ENCODE measurements around the gene IGBP1.

DNA sequence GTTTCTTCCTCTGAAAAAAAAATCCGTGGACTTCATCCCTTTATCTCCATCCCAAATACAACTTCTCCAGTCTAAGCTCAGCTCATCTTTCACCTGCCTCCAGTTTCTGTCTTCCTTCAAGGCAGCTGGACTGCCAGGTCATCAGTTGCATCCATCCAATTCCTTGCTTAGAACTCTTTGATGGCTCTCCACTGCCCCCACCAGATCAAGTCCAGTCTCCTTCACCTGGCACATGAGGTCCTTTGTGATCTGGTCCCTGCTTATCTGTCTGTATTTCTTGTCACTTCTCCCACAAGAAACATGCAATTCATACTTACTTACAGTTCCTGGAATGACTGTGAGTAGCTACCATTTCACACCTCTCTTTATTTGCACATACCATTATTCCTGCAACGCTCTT, 37.2 kb upstream of the IGBP1 start:
- no peak for TF ChIP-seq EZH2 (IDR thresholded peaks at IDR 0.05; ENCODE audit: insufficient read depth, poor library complexity, severe bottlenecking)
- TF ChIP-seq EZH2phosphoT487 (IDR thresholded peaks at IDR 0.05; ENCODE audit: insufficient read depth, low read depth), result no peak
